Activated naive CD4-positive, alpha-beta T cell (primary cell): ENCODE measurements around the gene SLC1A7.

ENCODE experiments used
- DNase-seq, 4 experiments: peaks; one replicate each; lab custom pipeline; 2025; lab: John Stamatoyannopoulos, UW

The SLC1A7 gene

DNA sequence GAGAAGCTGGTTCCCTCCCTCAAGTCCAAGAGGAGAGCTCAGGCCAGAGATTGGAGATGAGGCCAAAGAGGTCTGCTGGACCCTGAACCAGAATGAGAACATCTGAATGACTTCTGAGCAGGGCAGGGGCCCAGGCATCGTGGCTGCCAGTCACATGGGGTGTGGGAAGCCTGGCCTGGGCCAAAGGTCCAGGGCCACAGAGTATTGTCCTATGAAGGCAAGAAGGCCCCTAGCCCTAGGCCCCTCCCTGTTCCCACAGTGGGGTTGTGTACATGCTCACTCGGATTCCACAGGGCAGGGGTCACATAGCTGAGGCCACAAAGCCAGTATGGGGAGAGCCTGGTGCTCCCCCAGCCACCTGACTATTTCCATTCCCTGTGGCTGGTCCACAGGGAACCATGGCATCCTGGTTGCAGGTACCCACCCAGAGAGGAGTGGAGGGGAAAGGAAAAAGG, 18.5 kb upstream of the SLC1A7 start:
- DNase-seq: no peak

DNA sequence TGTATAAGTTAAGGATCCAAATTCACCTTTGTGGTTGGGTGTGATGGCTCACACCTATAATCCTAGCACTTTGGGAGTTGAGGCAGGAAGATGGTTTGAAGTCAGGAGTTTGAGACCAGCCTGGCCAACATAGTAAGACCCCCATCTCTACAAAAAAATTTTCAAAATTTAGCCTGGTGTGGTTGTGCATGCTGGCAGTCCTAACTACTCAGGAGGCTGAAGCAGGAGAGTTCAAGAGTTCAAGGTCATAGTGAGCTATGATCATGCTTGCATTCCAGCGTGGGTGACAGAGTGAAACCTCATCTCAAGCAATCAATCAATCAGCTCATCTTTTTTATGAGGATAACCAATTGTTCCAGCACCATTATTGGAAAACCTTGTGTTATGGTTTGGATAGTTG, 16.5 kb upstream of the SLC1A7 start:
- no peak for DNase-seq

- no peak for DNase-seq
These were observed 14.3 kb upstream of the SLC1A7 start for GRCh38 chr1:53156783-53157182.

GRCh38 chr1:53155945-53156344, 13.5 kb upstream of the SLC1A7 start:
- DNase-seq: no peak

DNA sequence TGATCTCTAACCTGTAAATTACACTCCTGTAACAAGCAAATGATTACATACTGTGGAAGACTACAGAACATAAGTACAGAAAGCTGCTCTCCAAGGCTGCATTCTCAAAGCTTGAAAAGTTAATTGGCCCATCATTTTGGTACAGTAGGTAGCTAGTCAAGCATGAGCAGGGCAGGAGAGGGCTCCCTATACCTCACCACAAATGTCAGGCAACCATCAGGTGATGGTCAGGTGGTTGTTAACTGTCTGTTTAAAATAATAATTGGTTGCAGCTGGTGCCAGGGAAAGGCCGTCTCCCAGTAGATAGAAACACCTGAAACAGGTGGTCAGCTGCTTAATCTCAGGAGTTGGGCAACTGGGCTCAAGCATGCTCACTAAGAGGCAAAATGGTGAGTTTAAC, 13.1 kb upstream of the SLC1A7 start:
- DNase-seq: no peak

DNA sequence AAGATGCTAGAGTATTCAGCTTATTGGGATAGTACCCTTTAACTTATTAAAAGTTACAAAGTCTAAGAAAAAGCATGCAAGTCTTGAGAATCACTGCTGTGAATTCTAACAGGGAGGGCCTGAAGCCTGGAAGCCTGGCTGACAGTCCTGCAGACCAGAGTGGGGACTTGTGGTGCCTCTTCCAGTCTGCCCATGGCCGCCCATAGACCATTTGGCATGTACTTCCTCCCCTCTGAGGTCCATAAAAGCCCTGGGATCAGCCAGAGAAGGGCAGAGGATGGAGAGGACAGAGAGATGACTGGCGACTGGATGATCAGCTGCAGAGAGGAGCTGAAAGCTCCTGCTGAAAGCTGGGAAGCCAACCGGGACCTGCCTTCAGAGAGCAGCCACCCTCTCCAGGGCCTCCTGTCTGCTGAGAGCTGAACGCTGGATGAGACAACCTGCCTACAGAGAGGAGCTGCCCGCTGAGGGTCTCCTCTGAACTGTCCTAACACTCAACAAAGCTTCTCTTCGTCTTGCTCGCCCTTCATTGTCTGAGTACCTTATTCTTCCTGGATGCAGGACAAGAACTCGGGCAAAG, 12.5 kb upstream of the SLC1A7 start:
- no peak for DNase-seq

DNA sequence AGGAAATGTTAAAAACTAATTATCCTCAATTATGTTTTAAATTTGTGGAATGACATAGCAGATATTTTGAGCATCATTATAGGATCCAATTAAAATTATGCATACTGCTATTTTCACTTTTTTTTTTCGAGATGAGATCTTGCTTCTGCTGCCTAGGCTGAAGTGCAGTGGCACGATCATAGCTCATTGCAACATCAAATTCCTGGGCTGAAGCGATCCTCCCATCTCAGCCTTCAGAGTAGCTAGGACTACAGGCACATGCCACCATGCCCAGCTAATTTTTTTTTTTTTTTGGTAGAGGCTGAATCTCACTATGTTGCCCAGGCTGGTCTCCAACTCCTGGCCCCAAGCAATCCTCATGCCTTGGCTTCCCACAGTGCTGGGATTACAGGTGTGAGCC, 11.3 kb upstream of the SLC1A7 start:
- DNase-seq: no peak

GRCh38 chr1:53148123-53148522, 5.7 kb upstream of the SLC1A7 start:
- no peak for DNase-seq

- no peak for DNase-seq
These were observed 4.7 kb upstream of the SLC1A7 start for GRCh38 chr1:53147174-53147573.

DNA sequence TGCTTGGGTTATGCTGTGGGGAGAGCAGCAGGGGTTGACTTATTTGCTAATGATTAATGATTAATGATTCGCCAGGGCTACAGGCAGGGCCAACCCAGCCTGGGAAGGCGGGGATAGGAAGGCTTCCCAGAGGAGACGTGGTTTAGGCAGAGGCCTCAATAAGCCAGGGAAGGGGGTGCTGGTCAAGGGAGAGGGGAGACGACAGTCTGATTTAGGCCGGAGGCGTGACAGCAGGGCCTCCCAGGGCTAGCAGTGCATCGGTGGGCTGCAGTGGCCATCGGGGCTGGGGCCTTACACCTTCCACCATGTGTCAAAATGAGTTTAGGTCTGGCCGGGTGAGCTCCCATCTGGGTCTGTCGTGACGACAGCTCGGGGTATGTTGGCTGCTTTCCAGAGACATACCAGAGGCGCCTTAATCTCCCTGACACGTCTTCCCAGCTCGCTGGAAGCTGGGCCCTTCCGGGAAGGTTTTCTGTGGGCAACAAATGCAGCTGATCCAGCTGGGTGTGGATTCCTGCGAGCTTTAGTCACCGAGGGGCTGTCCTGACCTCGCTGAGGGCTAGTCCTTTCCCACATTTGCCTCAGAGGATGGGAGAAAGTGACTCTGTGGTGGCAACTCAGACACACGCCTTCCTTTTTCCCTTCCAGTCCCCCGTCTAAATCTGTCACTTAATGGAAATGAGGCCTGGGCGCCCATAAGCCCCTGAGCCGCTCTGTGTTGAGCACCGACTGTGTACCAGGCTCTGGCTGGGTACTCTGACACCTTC, 3.7 kb upstream of the SLC1A7 start:
- no peak for DNase-seq

- DNase-seq: no peak
These were observed 3.1 kb upstream of the SLC1A7 start for GRCh38 chr1:53145619-53145941.

- no peak for DNase-seq
These were observed 2.7 kb upstream of the SLC1A7 start for GRCh38 chr1:53145051-53145600.

DNA sequence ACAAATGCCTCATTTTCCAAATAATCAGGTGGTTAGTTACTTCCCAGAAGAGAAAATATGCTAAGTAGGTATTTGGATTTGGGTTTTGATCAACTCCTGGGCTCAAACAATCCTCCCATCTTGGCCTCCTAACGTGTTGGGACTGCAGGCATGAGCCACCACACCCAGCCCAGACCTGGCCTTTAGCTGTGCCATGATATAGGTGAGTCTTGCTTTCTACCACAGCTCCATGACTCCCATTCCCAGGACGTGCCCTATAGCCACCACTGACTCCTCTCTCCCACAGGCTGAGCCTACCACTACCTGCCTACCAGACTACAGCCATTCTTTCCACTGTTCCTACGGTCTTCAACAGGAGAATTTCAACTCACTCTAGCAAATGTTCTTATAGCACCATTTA, 1.8 kb upstream of the SLC1A7 start:
- no peak for DNase-seq

- no peak for DNase-seq
These were observed 1.1 kb upstream of the SLC1A7 start for GRCh38 chr1:53143527-53143926.

DNA sequence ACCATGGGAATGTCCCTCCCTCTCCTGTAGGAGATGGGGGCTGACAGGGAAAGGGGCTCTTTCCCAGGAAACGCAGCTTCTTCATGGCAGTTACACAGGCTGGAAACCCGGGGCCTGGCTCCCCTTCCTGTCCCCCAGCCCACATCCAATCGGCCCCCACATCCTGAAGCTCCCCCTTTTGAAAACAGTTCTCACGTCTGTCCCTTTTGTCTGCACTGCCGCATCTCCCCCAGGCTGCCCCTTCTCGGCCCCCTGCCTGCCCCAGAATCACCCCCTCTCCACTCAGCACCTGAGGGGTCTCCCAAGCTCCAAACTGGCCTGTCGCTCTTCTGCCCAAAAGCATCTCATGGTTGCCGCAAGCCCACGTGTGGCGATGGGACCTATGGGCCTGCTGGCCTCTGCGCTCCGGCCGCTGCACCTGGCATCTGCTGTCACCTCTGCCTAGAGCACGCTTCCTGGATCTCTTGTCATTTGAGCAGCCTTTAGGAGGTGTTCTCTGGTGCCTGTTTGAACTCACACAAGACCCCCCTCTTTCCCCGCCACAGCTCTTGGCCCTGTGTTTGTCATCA, 867 bp downstream of the SLC1A7 start:
- DNase-seq: no peak

- no peak for DNase-seq
These were observed 2.0 kb downstream of the SLC1A7 start for GRCh38 chr1:53140451-53140850.

DNA sequence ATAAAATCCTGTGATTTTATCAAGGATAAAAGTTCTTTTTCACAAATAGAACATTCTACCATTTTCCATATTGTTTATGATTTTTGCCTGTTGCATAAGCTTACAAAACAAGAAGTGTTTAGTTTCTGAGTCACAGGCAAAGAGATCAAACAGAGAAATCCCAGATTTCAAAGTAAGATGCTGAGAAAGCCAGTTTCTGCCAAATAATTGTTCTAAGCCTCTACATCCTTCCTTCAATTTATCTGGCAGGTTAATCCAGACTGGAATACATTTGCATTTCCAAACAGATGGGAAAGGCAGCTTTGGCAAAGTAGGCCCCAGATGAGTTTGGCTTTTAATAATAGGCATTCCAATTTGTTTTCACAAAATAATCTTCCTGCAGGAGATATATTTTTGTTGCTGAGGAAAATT, 2.5 kb downstream of the SLC1A7 start:
- no peak for DNase-seq

- no peak for DNase-seq
These were observed 3.2 kb downstream of the SLC1A7 start for GRCh38 chr1:53138991-53139884.

- no peak for DNase-seq
These were observed 4.7 kb downstream of the SLC1A7 start for GRCh38 chr1:53137729-53138128.

GRCh38 chr1:53135735-53136114, 6.7 kb downstream of the SLC1A7 start:
- no peak for DNase-seq

DNA sequence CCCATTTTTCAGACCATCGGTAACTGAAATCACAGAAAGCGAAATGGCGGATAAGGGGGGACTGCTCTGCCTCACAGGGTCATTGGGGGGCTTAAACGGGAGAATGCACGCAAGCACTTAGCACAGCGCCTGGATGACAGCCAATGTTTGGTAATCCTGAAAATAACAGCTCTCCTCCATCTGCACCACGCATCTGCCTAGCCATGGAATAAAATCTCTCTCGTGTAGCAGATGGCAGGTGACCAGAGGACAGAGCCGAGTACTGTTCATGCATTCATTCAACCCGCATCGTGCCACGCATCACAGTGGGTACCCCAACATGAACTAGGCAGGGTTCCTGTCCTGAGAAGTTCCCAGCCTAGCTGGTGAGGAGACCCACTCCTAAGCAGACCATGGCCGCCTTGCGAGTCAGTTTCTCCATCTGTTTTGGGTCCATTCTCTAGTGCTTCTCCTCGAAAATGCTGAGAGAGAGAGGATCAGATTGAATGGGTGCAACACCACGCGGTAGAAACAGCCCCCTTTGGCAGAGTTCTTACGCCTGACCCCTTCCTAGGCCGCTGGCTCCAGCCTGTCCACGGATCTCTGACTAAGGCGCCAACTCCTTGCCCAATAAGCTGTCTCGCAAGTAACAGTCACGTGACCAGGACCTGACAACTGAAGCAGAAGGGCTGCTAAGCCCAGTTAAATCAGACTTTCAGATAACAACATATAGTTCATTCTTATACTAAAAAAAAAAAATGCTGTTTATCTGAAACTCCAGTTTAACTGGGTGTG, 7.3 kb downstream of the SLC1A7 start:
- no peak for DNase-seq

DNA sequence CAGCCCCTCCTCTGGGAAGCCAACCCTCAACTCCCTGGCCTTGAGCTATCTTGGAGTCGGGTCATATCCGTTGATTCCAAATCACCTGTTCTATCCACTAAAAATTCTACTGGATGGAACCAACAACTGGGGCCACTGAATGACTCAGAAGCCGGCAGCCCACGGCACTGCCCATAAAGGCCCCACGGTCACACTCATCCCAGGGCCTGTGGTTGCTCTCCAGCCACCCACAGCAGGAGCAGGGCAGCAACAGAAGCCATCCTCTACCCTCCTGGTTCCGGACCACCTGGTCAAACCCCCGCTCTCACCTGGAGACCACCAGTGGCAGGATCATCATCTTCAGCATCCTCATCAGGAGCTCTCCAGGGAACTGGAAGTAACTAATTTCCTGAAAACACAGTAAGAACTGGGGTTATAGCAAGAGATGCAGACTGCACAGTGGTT, 8.4 kb downstream of the SLC1A7 start:
- DNase-seq: no peak
